Dendritic cell treated with granulocyte-macrophage colony-stimulating factor and Interleukin-4, amounts not matched to agents 40 ng/mL and 50 ng/mL, for 4 days (primary cell): ENCODE data around the gene NEDD4.
"Not testable (repeated sequence)": the region's sequence is repeated elsewhere in the genome, so short reads cannot be mapped to it uniquely, and the experiment has no call there.

ENCODE experiments used
- H3K27ac Mint-ChIP-seq: one replicate; pipeline ENCODE4 v1.8.0; 2022; ENCODE audit warnings: mild to moderate bottlenecking, mixed read lengths
- H3K27me3 Mint-ChIP-seq: one replicate; pipeline ENCODE4 v1.8.0; 2022; ENCODE audit warnings: mild to moderate bottlenecking, mixed read lengths
- H3K36me3 Mint-ChIP-seq: one replicate; pipeline ENCODE4 v1.8.0; 2022; ENCODE audit warnings: low read depth, mixed read lengths
- H3K4me1 Mint-ChIP-seq: one replicate; pipeline ENCODE4 v1.8.0; 2022; ENCODE audit warnings: low read depth, mixed read lengths
- H3K4me3 Mint-ChIP-seq: one replicate; pipeline ENCODE4 v1.8.0; 2022; ENCODE audit warnings: mild to moderate bottlenecking, moderate library complexity, mixed read lengths
- H3K9me3 Mint-ChIP-seq: one replicate; pipeline ENCODE4 v1.8.0; 2022; ENCODE audit warnings: mixed read lengths
- intact Hi-C: fragments of 100-400 bp; cut with micrococcal nuclease; formaldehyde crosslinking; loops from one replicate; pipeline ENCODE4 v1.15.0; 2022

Gene NEDD4

GRCh38 chr15:55872471-55872870 is 120.9 kb downstream of the NEDD4 start:
- intact Hi-C loops = no loop called here
- no peak overlapping the region for H3K4me3 Mint-ChIP-seq
- no peak overlapping the region for H3K27ac Mint-ChIP-seq
- H3K27me3 Mint-ChIP-seq = no peaks in the 10 kb centered on the region
- H3K4me1 Mint-ChIP-seq = no peaks in the 10 kb centered on the region
- H3K36me3 Mint-ChIP-seq = no peaks in the 10 kb centered on the region
- H3K9me3 Mint-ChIP-seq = no peaks in the 10 kb centered on the region

- Mint-ChIP-seq H3K27ac (no peak overlapping the region), H3K9me3 (no peaks in the 10 kb centered on the region), H3K4me3 (no peak overlapping the region), H3K27me3 (no peaks in the 10 kb centered on the region), H3K4me1 (no peaks in the 10 kb centered on the region), H3K36me3 (no peaks in the 10 kb centered on the region)
- intact Hi-C loops = no loop called here
Observed at GRCh38 chr15:55869660-55870059, 123.8 kb downstream of the NEDD4 start.

DNA sequence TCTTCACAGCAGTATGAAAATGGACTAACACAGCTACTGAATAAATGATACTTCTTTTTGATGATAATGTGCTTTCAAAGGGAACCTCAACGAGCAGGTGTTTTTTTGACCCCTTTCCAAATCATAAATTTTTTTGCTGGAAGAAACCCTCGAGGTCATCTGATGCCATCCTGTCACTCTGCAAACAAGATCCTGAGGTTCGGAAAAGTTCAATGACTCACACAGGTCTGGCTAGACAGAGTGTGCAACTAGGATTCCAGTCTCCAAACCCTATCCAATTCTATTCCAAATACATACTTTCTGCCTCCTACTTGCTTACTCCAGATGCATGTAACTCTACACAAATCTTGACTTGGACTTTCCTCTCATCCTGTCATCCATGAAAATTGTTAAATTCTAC is 124.7 kb downstream of the NEDD4 start:
- Mint-ChIP-seq H3K36me3 (no peaks in the 10 kb centered on the region), H3K4me3 (no peak overlapping the region), H3K9me3 (no peaks in the 10 kb centered on the region), H3K27me3 (no peaks in the 10 kb centered on the region), H3K4me1 (no peaks in the 10 kb centered on the region), H3K27ac (no peak overlapping the region)
- intact Hi-C loops = no loop called here

DNA sequence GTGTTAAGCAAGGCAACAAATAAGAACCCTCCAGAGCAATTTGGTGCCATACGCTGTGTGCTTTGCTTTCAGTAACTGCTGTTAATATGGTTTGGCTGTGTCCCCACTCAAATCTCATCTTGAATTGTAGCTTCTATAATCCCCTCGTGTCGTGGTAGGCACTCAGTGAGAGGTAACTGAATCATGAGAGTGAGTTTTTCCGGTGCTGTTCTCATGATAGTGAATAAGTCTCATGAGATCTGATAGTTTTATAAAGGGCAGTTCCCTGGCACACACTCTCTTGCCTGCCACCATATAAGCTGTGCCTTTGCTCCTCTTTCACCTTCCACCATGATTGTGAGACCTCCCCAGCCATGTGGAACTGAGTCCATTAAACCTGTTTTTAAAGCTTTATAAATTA is 125.1 kb downstream of the NEDD4 start:
- H3K9me3 Mint-ChIP-seq, H3K4me1 Mint-ChIP-seq, intact Hi-C loops, H3K4me3 Mint-ChIP-seq, H3K27ac Mint-ChIP-seq, H3K27me3 Mint-ChIP-seq, H3K36me3 Mint-ChIP-seq: not testable (repeated sequence)

DNA sequence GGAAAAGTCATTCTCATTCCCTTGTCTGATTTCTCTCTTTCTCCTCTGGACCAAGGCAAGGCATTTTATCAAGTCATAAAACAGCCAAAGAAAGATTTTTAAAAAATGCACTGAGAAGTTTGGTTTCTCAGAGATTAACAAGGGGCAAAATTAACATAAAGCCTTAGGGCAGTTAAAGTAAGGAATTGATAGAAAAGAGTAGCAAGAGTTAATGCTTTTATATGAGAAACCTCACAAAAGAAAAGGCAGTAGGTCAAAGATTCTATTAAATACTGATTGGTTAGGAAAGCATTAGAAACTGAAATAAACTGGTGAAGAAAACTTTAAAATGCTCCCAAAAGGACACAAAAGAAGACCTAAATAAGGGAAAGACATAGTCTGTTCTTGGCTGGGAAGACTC is 129.5 kb downstream of the NEDD4 start:
- intact Hi-C loops = no loop called here
- Mint-ChIP-seq H3K36me3 (no peaks in the 10 kb centered on the region), H3K9me3 (no peaks in the 10 kb centered on the region)

GRCh38 chr15:55861115-55861514 is 132.3 kb downstream of the NEDD4 start:
- Mint-ChIP-seq H3K4me1 (no peaks in the 10 kb centered on the region), H3K9me3 (no peaks in the 10 kb centered on the region), H3K27me3 (no peaks in the 10 kb centered on the region), H3K27ac (no peak overlapping the region), H3K4me3 (no peak overlapping the region), H3K36me3 (no peaks in the 10 kb centered on the region)
- intact Hi-C loops = no loop called here

More for the DNA sequence above, 129.5 kb downstream of the NEDD4 start:
- Mint-ChIP-seq H3K4me1 (no peaks in the 10 kb centered on the region), H3K27ac (no peak overlapping the region), H3K4me3 (no peak overlapping the region), H3K27me3 (no peaks in the 10 kb centered on the region)

- no peaks in the 10 kb centered on the region for H3K9me3 Mint-ChIP-seq
- H3K27me3 Mint-ChIP-seq = no peaks in the 10 kb centered on the region
- no peak overlapping the region for H3K4me3 Mint-ChIP-seq
- intact Hi-C loops = no loop called here
- no peaks in the 10 kb centered on the region for H3K36me3 Mint-ChIP-seq
- no peaks in the 10 kb centered on the region for H3K4me1 Mint-ChIP-seq
- H3K27ac Mint-ChIP-seq = no peak overlapping the region
Observed at GRCh38 chr15:55860468-55860867, 132.9 kb downstream of the NEDD4 start.

DNA sequence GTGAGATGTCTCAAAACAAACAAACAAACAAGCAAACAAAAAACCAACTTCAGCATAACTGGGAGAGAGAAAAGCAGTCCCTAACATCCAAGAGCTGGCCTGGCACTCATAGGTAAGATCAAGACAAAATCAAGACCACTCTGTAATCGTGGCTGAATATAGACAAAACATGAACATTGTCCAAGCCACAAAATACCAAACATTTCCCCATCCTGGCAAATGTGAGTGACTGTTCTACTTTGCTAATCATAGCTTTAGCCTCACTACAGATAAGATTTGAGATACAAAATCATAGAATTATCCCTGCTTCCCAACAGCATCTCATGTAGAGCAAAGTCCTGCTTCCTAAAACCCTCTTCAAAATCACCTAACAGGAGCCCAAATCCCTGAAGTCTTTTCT is 133.7 kb downstream of the NEDD4 start:
- Mint-ChIP-seq H3K4me1 (no peaks in the 10 kb centered on the region), H3K36me3 (no peaks in the 10 kb centered on the region), H3K27me3 (no peaks in the 10 kb centered on the region), H3K27ac (no peak overlapping the region), H3K9me3 (no peaks in the 10 kb centered on the region), H3K4me3 (no peak overlapping the region)
- intact Hi-C loops = no loop called here

- intact Hi-C loops = no loop called here
- H3K9me3 Mint-ChIP-seq = no peaks in the 10 kb centered on the region
- H3K27me3 Mint-ChIP-seq = no peaks in the 10 kb centered on the region
- H3K27ac Mint-ChIP-seq = no peak overlapping the region
- no peaks in the 10 kb centered on the region for H3K36me3 Mint-ChIP-seq
- H3K4me1 Mint-ChIP-seq = no peaks in the 10 kb centered on the region
- no peak overlapping the region for H3K4me3 Mint-ChIP-seq
Observed at GRCh38 chr15:55858661-55859060, 134.8 kb downstream of the NEDD4 start.

- Mint-ChIP-seq H3K4me1 (no peaks in the 10 kb centered on the region), H3K9me3 (no peaks in the 10 kb centered on the region), H3K4me3 (no peak overlapping the region), H3K27me3 (no peaks in the 10 kb centered on the region), H3K27ac (no peak overlapping the region), H3K36me3 (no peaks in the 10 kb centered on the region)
- intact Hi-C loops = no loop called here
Observed at GRCh38 chr15:55856506-55857164, 136.8 kb downstream of the NEDD4 start.

DNA sequence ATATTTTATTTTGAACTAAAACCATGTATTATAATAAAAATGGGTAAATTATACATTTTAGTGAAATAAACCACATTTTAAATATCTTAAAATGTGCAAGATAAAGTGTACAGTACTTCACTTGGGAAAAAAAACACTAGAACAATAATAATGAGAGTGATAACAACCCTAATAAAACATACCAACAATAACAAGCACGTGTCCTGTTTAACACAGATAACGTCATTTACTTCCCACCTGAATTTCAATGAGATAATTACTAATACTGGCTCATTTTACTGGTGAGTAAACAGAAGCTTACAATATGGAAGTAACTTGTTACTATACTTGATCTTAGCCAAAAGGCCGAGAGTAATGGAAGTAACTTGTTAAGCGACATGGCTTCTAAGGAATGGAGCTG is 140.3 kb downstream of the NEDD4 start:
- intact Hi-C loops = no loop called here
- no peaks in the 10 kb centered on the region for H3K9me3 Mint-ChIP-seq
- no peaks in the 10 kb centered on the region for H3K27me3 Mint-ChIP-seq
- no peak overlapping the region for H3K27ac Mint-ChIP-seq
- H3K4me3 Mint-ChIP-seq = no peak overlapping the region
- no peaks in the 10 kb centered on the region for H3K36me3 Mint-ChIP-seq
- H3K4me1 Mint-ChIP-seq = no peaks in the 10 kb centered on the region

GRCh38 chr15:55846116-55846707 is 147.2 kb downstream of the NEDD4 start:
- Mint-ChIP-seq H3K36me3 (peaks cover 8% of the 10 kb centered on the region), H3K4me1 (no peaks in the 10 kb centered on the region), H3K9me3 (no peaks in the 10 kb centered on the region), H3K27me3 (no peaks in the 10 kb centered on the region), H3K4me3 (no peak overlapping the region), H3K27ac (no peak overlapping the region)
- intact Hi-C loops = loop anchor here (2.0 kb wide), 1 partner anchor 319 kb away; no protein-coding TSS in a partner anchor

DNA sequence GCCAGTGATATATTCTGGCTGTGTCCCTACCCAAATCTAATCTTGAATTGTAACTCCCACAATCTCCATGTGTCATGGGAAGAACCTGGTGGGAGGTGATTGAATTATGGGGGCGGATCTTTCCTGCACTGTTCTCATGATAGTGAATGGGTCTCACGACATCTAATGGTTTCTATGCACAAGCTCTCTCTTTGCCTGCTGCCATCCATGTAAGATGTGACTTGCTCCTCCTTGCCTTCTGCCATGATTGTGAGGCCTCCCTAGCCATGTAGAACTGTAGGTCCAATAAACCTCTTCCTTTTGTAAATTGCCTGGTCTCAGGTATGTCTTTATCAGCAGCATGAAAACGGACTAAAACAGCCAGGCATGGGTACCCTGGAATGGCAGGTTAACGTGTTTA is 150.5 kb downstream of the NEDD4 start:
- peaks cover 11% of the 10 kb centered on the region for H3K36me3 Mint-ChIP-seq
- H3K9me3 Mint-ChIP-seq, H3K4me1 Mint-ChIP-seq, intact Hi-C loops, H3K4me3 Mint-ChIP-seq, H3K27ac Mint-ChIP-seq, H3K27me3 Mint-ChIP-seq: not testable (repeated sequence)

DNA sequence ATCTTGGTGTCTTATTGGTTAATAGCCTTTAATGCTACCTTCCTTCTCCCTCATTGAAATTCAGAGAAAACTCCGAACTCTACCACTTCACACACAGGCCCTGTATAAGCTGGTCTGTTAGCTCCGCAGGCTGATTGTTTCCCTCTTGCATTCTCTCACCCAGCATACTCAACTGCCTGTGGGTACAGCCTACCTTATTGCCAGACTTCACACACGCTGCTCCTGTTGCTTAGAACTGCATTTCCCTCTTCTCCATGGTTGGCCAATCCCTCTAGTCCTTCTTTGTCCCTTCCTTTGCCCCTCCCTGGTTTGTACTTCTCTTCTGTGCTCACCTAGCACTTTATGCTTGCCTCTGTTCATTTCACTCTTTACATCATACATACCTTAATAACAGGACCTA is 157.5 kb downstream of the NEDD4 start:
- H3K9me3 Mint-ChIP-seq = no peaks in the 10 kb centered on the region
- H3K4me1 Mint-ChIP-seq = no peaks in the 10 kb centered on the region
- no peaks in the 10 kb centered on the region for H3K27me3 Mint-ChIP-seq
- intact Hi-C loops = no loop called here
- H3K4me3 Mint-ChIP-seq = no peak overlapping the region
- no peaks in the 10 kb centered on the region for H3K36me3 Mint-ChIP-seq
- H3K27ac Mint-ChIP-seq = no peak overlapping the region

DNA sequence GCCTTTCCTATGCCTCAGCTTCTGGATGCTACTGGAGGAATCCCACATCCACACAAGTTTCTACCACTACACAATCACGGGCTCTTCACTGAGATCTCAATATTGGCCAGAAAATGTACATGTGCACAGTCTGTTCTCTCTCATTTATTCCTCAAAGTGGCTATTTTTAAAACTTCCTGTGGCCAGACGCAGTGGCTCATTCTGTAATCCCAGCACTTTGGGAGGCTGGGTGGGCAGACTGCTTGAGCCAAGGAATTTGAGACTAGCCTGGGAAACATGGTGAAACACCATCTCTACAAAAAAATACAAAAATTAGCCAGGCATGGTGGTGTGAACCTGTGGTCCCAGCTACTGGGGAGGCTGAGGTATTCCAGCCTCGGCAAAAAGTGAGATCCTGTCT is 159.1 kb downstream of the NEDD4 start:
- Mint-ChIP-seq H3K36me3 (no peaks in the 10 kb centered on the region), H3K27ac (no peak overlapping the region), H3K4me1 (peaks cover 11% of the 10 kb centered on the region), H3K9me3 (no peaks in the 10 kb centered on the region), H3K27me3 (no peaks in the 10 kb centered on the region), H3K4me3 (no peak overlapping the region)
- intact Hi-C loops = no loop called here
